Tibial nerve (tissue), 4 donors: ENCODE results near the gene SERPINI2. TPM values are rescaled to one million over a fixed set of nuclear protein-coding genes. Genes with fewer than 3 reads are reported as not detected.

Source experiments
- DNase-seq, 2 donors: peaks; one replicate each; pipeline ENCODE4 v3.0.0-alpha.2; 2019; ENCODE audit warnings: low spot score in 2 of 2
- H3K27ac ChIP-seq, 4 donors: fragments of 200-600 bp; sonication (generic) in 3 of 4; one replicate each; pipeline ENCODE4 v1.5.1; 2017 to 2019; ENCODE audit warnings: mild to moderate bottlenecking in 1 of 4
- H3K27me3 ChIP-seq, 2 donors: fragments of 200-600 bp; sonication (generic) in 1 of 2; one replicate each; pipeline versions ENCODE4 v1.5.1 to v1.6.0; 2017 to 2019
- H3K36me3 ChIP-seq, 3 donors: fragments of 200-600 bp; sonication (generic); one replicate each; pipeline ENCODE4 v1.5.1; 2018 to 2019
- H3K4me1 ChIP-seq, 4 donors: fragments of 200-600 bp; sonication (generic) in 3 of 4; one replicate each; pipeline ENCODE4 v1.5.1; 2017 to 2019
- H3K4me3 ChIP-seq, 4 donors: fragments of 200-600 bp; sonication (generic) in 3 of 4; one replicate each; pipeline ENCODE4 v1.5.1; 2017 to 2019; ENCODE audit warnings: mild to moderate bottlenecking in 1 of 4, moderate library complexity in 1 of 4
- H3K9me3 ChIP-seq, 4 donors: fragments of 200-600 bp; sonication (generic) in 3 of 4; one replicate each; pipeline ENCODE4 v1.5.1; 2017 to 2019
- CTCF ChIP-seq, 5 experiments: fragments of 200-600 bp in 3 of 5; fragments of 450-650 bp in 2 of 5; sonication (generic) in 3 of 5; IDR thresholded peaks; one replicate each; pipeline ENCODE4 v1.5.1; 2016 to 2019; ENCODE audit warnings: antibody characterized with exemption in 5 of 5, mild to moderate bottlenecking in 3 of 5, moderate library complexity in 2 of 5
- EP300 ChIP-seq, 2 donors: sonication (generic); formaldehyde crosslinking; IDR thresholded peaks; one replicate each; pipeline ENCODE4 v1.6.1; 2017; ENCODE audit warnings: antibody characterized with exemption in 2 of 2, mild to moderate bottlenecking in 1 of 2
- POLR2A ChIP-seq, 2 donors: fragments of 450-650 bp; IDR thresholded peaks; one replicate each; pipeline ENCODE4 v1.6.1; 2017; ENCODE audit warnings: antibody characterized with exemption in 2 of 2, mild to moderate bottlenecking in 2 of 2, moderate library complexity in 2 of 2
- WGBS, 2 donors: methylation state at CpG; one replicate each; pipeline ENCODE4 v1.1.5; 2018; 5-methylcytosine and 5-hydroxymethylcytosine counted together
- total RNA-seq, 4 donors: library from RNA; depleted of rRNA; stranded (reverse); fragments of >200 nt; gene quantifications; one replicate each; pipeline ENCODE4 v1.1.0, GENCODE V29; 2016

The SERPINI2 gene
- not detected for total RNA-seq

GRCh38 chr3:167473863-167474262 is at the start of gene SERPINI2:
SERPINI2 (minus strand) TSS chr3:167474042; CDS start chr3:167471834, 2,208 bp downstream.
- WGBS, 2 donors: 77 to 86% methylated on average over 4 of the region's 4 CpGs
- H3K36me3 ChIP-seq: no peaks in the 10 kb centered on the region
- no peak within 1 kb of the TSS for H3K4me3 ChIP-seq
- no peaks in the 10 kb centered on the region for H3K9me3 ChIP-seq
- no peaks in the 10 kb centered on the region for H3K4me1 ChIP-seq
- H3K27me3 ChIP-seq: no peaks in the 10 kb centered on the region
- TF ChIP-seq CTCF (IDR thresholded peaks at IDR 0.05): no peak
- no peak for TF ChIP-seq POLR2A (IDR thresholded peaks at IDR 0.05)
- no peak for TF ChIP-seq EP300 (IDR thresholded peaks at IDR 0.05)
- H3K27ac ChIP-seq: no peak within 1 kb of the TSS
- no peak for DNase-seq

- H3K9me3 ChIP-seq: peaks cover 0 to 5% (median 0%) of the 10 kb centered on the region in 4 donors
- TF ChIP-seq POLR2A (IDR thresholded peaks at IDR 0.05) (no peak), EP300 (IDR thresholded peaks at IDR 0.05) (no peak), CTCF (IDR thresholded peaks at IDR 0.05) (no peak)
These were observed 47.1 kb upstream of the SERPINI2 start for GRCh38 chr3:167521006-167521355.

GRCh38 chr3:167520266-167521005 is 46.6 kb upstream of the SERPINI2 start:
- H3K9me3 ChIP-seq: peaks cover 0 to 5% (median 0%) of the 10 kb centered on the region in 4 donors
- H3K27me3 ChIP-seq: no peaks in the 10 kb centered on the region
- no peaks in the 10 kb centered on the region for H3K36me3 ChIP-seq
- 87 to 91% methylated on average over 2 of the region's 2 CpGs for WGBS, 2 donors
- TF ChIP-seq EP300 (IDR thresholded peaks at IDR 0.05): no peak
- no peak for TF ChIP-seq CTCF (IDR thresholded peaks at IDR 0.05)
- TF ChIP-seq POLR2A (IDR thresholded peaks at IDR 0.05): no peak
- H3K4me1 ChIP-seq: no peaks in the 10 kb centered on the region
- H3K27ac ChIP-seq: no peak overlapping the region
- no peak overlapping the region for H3K4me3 ChIP-seq
- DNase-seq: no peak

More at GRCh38 chr3:167521006-167521355, 47.1 kb upstream of the SERPINI2 start:
- H3K4me3 ChIP-seq: no peak overlapping the region
- H3K27me3 ChIP-seq: no peaks in the 10 kb centered on the region
- DNase-seq: no peak
- H3K36me3 ChIP-seq: no peaks in the 10 kb centered on the region
- no peak overlapping the region for H3K27ac ChIP-seq
- H3K4me1 ChIP-seq: no peaks in the 10 kb centered on the region

- peaks cover 0 to 6% (median 0%) of the 10 kb centered on the region in 4 donors for H3K9me3 ChIP-seq
- H3K4me3 ChIP-seq: no peak overlapping the region
These were observed 34.1 kb upstream of the SERPINI2 start for GRCh38 chr3:167507954-167508353.

GRCh38 chr3:167502401-167502800 is 28.6 kb upstream of the SERPINI2 start:
- no peak for DNase-seq
- Histone ChIP-seq H3K36me3 (no peaks in the 10 kb centered on the region), H3K4me1 (no peaks in the 10 kb centered on the region), H3K27ac (no peak overlapping the region), H3K4me3 (no peak overlapping the region), H3K9me3 (no peaks in the 10 kb centered on the region), H3K27me3 (no peaks in the 10 kb centered on the region)
- TF ChIP-seq POLR2A (IDR thresholded peaks at IDR 0.05) (no peak), CTCF (IDR thresholded peaks at IDR 0.05) (no peak), EP300 (IDR thresholded peaks at IDR 0.05) (no peak)
- 82 to 85% methylated on average over 2 of the region's 2 CpGs for WGBS, 2 donors

More at GRCh38 chr3:167507954-167508353, 34.1 kb upstream of the SERPINI2 start:
- no peak for TF ChIP-seq POLR2A (IDR thresholded peaks at IDR 0.05)
- no peaks in the 10 kb centered on the region for H3K4me1 ChIP-seq
- no peaks in the 10 kb centered on the region for H3K27me3 ChIP-seq
- H3K27ac ChIP-seq: no peak overlapping the region
- H3K36me3 ChIP-seq: no peaks in the 10 kb centered on the region
- 90 to 92% methylated on average over 1 of the region's 1 CpG for WGBS, 2 donors
- no peak for DNase-seq
